Measurements from ENCODE around the gene MROH2A.
"Not testable (repeated sequence)": the region's sequence is repeated elsewhere in the genome, so short reads cannot be mapped to it uniquely, and the experiment has no call there.

MROH2A gene

DNA sequence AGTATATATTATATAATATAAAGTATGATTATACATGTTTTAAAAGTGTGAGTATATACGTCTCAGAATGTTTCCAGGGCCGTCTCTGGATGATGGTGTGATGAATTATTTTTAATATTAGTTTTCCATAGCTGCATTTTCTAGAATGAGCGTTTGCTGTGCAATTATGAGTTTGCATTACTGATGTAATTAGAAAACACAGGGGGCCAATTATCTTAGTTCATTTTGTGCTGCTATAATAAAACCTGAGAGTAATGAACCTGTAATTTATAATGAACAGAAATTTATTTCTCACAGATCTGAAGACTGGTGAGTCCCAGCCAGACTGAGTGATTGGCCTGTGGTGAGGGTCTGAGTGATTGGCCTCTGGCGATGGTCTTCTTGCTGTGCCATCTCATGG, 80.2 kb downstream of the MROH2A start:
- DNase-seq (ENCODE audit: low spot score): no peak

DNA sequence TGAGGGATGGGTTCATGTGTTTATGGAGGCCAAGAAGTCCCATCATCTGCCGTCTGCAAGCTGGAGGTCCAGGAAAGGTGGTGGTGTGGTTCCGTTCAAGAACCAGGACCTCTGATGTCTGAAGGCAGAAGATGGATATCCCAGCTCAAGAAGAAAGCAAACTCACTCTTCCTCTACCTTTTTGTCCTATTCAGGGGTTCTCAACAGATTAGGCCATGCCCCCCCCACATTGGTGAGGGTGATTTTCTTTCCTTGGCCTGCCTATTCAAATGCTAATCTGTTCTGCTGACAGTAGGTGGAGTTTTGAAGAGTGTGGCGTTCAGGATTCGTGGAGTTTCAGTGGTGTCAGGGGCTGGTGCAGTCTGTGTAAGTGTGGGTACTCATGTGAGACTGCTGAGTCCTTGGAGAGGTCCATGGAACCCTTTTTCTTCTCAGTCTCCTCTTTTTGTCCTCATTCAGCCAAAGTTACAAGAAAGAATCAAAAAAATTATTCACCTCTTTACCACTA, 84.2 kb downstream of the MROH2A start:
- DNase-seq (ENCODE audit: low spot score): no peak

DNA sequence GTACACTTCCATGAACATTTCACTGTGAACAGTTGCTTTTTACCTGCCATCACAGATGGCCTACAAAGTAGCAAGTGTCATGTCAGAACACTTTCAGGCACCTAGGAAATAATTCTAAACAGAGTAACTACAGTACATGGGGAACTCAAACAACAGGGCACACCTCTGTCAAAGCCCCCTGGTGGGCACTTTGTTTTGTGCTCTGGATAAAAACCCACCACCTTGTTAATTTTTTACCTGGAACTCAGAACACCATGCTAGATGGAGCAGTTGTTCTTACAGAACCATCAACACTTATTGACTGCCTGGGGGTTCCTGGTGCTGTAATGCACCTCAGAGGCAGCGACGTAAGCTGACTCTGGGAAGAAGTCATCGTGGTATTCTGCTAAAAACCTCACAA, 87.7 kb downstream of the MROH2A start:
- no peak for DNase-seq (ENCODE audit: low spot score)

GRCh38 chr2:233866479-233866878, 88.3 kb downstream of the MROH2A start:
- no peak for DNase-seq (ENCODE audit: low spot score)

- peak; percentile 71 for DNase-seq (ENCODE audit: low spot score)
These were observed 89.9 kb downstream of the MROH2A start, which contains the start of gene MSL3B for GRCh38 chr2:233867993-233868532. Gene MSL3B (minus strand): TSS chr2:233868386.

DNA sequence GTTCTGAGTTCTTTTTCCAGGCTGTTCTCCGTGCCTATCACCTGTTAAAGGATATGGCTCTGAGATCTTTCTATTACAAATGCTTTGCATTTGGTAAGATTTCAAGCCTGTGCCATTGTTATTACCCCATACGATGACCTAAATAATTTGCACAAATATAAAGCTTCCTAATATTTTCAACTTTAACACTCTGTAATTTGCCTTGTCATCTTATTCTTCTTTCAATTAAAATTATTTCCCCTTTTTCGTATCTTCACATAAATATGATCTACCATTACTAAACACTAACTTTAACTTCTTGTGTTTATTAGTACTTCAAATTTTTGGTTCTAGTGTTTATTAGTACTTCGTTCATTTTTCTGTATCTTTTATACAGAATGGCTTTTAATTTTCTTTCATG, 93.3 kb downstream of the MROH2A start:
- DNase-seq (ENCODE audit: low spot score): no peak

DNA sequence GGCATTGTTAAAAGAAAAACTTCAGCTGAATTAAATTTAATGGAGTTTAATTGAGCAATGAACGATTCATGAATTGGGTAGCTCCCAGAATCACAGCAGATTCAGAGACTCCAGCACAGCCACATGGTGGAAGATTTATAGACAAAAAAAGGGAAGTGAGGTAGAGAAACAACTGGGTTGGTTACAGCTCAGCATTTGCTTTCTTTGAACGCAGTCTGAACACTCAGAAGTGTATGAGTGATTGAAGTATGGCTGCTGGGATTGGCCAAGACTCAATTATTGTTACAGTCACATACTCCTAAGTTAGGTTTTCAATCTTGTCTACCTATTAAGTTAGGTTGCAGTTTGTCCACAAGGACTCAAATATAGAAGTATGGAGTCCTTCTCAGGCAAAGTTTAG, 94.0 kb downstream of the MROH2A start:
- DNase-seq (ENCODE audit: low spot score): not testable (repeated sequence)

GRCh38 chr2:233882353-233882752, 104.2 kb downstream of the MROH2A start:
- no peak for DNase-seq (ENCODE audit: low spot score)
